Measurements from ENCODE around the gene LONRF3.

DNA sequence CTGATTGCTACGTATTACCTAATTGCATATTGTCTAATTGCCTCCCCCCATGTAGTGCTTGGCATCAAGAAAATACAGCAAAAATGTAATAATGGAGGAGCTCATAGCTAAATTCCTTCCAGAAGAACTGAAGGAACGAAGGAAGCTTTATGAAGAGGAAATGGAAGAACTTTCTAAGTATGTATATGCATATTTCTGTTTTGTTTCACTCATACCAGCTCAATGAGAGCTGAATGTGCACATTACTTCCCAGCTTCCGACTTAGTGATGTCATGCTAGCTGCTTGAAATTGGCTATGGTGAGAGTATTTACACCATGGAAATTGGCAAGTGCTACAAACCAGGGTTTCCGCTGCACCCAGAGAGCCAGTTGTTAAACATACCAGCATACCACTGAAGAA is 34.7 kb downstream of the LONRF3 start:
- TF ChIP-seq SIN3A (IDR thresholded peaks at IDR 0.05; ENCODE audit: borderline replicate concordance, insufficient read depth, low read length), result no peak
- TF ChIP-seq POLR2AphosphoS5 (IDR thresholded peaks at IDR 0.05; ENCODE audit: low read depth, low read length), result no peak
- TF ChIP-seq TAF1 (IDR thresholded peaks at IDR 0.05; ENCODE audit: borderline replicate concordance, insufficient read depth, low read length), result no peak
- TF ChIP-seq, protein P1, sequence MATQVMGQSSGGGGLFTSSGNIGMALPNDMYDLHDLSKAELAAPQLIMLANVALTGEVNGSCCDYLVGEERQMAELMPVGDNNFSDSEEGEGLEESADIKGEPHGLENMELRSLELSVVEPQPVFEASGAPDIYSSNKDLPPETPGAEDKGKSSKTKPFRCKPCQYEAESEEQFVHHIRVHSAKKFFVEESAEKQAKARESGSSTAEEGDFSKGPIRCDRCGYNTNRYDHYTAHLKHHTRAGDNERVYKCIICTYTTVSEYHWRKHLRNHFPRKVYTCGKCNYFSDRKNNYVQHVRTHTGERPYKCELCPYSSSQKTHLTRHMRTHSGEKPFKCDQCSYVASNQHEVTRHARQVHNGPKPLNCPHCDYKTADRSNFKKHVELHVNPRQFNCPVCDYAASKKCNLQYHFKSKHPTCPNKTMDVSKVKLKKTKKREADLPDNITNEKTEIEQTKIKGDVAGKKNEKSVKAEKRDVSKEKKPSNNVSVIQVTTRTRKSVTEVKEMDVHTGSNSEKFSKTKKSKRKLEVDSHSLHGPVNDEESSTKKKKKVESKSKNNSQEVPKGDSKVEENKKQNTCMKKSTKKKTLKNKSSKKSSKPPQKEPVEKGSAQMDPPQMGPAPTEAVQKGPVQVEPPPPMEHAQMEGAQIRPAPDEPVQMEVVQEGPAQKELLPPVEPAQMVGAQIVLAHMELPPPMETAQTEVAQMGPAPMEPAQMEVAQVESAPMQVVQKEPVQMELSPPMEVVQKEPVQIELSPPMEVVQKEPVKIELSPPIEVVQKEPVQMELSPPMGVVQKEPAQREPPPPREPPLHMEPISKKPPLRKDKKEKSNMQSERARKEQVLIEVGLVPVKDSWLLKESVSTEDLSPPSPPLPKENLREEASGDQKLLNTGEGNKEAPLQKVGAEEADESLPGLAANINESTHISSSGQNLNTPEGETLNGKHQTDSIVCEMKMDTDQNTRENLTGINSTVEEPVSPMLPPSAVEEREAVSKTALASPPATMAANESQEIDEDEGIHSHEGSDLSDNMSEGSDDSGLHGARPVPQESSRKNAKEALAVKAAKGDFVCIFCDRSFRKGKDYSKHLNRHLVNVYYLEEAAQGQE (IDR thresholded peaks at IDR 0.05; ENCODE audit: insufficient read depth in 1 of 2, low read depth in 2 of 2, low read length in 2 of 2), result no peak
